Common myeloid progenitor, CD34-positive (primary cell): ENCODE measurements around the gene VWF.

Experiments used
- CTCF ChIA-PET: fragments of 350-600 bp; sonication (Branson Sonifier 250); formaldehyde crosslinking; loops from one replicate; lab custom pipeline; 2021; ENCODE audit warnings: antibody characterized with exemption; lab: Charles Lee
- POLR2A ChIA-PET: fragments of 350-600 bp; sonication (Branson Sonifier 250); formaldehyde crosslinking; loops from one replicate; lab custom pipeline; 2021; ENCODE audit warnings: antibody characterized with exemption; lab: Charles Lee
- DNase-seq, 3 donors: peaks; one replicate each; pipeline versions ENCODE4 v3.0.0 to v3.0.0-alpha.2; 2013
- H3K27ac ChIP-seq, 2 experiments: 1 replicate in 1 of 2; 2 replicates in 1 of 2; pipeline ENCODE4 v1.7.0; 2013; ENCODE audit warnings: inconsistent platforms in 2 of 2, low read length in 2 of 2, mild to moderate bottlenecking in 2 of 2, low read depth in 1 of 2, moderate library complexity in 1 of 2; ENCODE audit not compliant: severe bottlenecking in 2 of 2, insufficient read depth in 1 of 2, poor library complexity in 1 of 2
- H3K27me3 ChIP-seq, 5 experiments: replicated peaks in 2 of 5; 1 replicate in 3 of 5; 2 replicates in 2 of 5; pipeline versions ENCODE4 v1.6.1 to v1.7.0; 2013; ENCODE audit warnings: low read length in 4 of 5, mild to moderate bottlenecking in 2 of 5, moderate library complexity in 2 of 5, inconsistent platforms in 1 of 5; ENCODE audit not compliant: insufficient read depth in 5 of 5, control insufficient read depth in 4 of 5
- H3K36me3 ChIP-seq, 4 experiments: 1 replicate in 2 of 4; 2 replicates in 2 of 4; pipeline versions ENCODE4 v1.6.1 to v1.7.0; 2013; ENCODE audit warnings: low read length in 3 of 4, control low read depth in 1 of 4, mild to moderate bottlenecking in 1 of 4; ENCODE audit not compliant: control insufficient read depth in 4 of 4, insufficient read depth in 4 of 4
- H3K4me1 ChIP-seq, 4 experiments: 1 replicate in 3 of 4; 2 replicates in 1 of 4; pipeline versions ENCODE4 v1.6.1 to v1.7.1; 2013; ENCODE audit warnings: low read length in 3 of 4, mild to moderate bottlenecking in 3 of 4, control low read depth in 1 of 4, inconsistent platforms in 1 of 4, moderate library complexity in 1 of 4; ENCODE audit not compliant: control insufficient read depth in 4 of 4, insufficient read depth in 4 of 4; ENCODE audit errors: control extremely low read depth in 1 of 4
- H3K4me3 ChIP-seq, 7 experiments: 1 replicate in 4 of 7; 2 replicates in 3 of 7; pipeline versions ENCODE4 v1.5.1 to v1.7.0; 2013; ENCODE audit warnings: mild to moderate bottlenecking in 7 of 7, low read length in 6 of 7, moderate library complexity in 6 of 7, inconsistent platforms in 2 of 7, low read depth in 2 of 7, control low read depth in 1 of 7; ENCODE audit not compliant: insufficient read depth in 4 of 7, control insufficient read depth in 1 of 7; ENCODE audit errors: extremely low read depth in 1 of 7
- H3K9me3 ChIP-seq, 5 experiments: 1 replicate in 4 of 5; 2 replicates in 1 of 5; pipeline versions ENCODE4 v1.6.1 to v1.7.1; 2013; ENCODE audit warnings: low read length in 4 of 5, mild to moderate bottlenecking in 2 of 5, inconsistent platforms in 1 of 5, low read depth in 1 of 5, moderate library complexity in 1 of 5; ENCODE audit not compliant: control insufficient read depth in 4 of 5, insufficient read depth in 2 of 5; ENCODE audit errors: control extremely low read depth in 1 of 5
- WGBS: methylation state at CpG from one replicate; pipeline ENCODE4 v1.1.5; 2013; ENCODE audit not compliant: insufficient coverage; 5-methylcytosine and 5-hydroxymethylcytosine counted together

Gene VWF

GRCh38 chr12:6088921-6089747, 35.3 kb downstream of the VWF start:
- no peaks in the 10 kb centered on the region for H3K36me3 ChIP-seq
- H3K4me1 ChIP-seq: peaks cover 0 to 34% (median 21%) of the 10 kb centered on the region in 4 experiments
- ChIA-PET CTCF (interaction anchor here (1.2 to 1.4 kb wide), 2 partner anchors 13 to 52 kb away, joined by 3 to 5 read pairs; no protein-coding TSS in a partner anchor), POLR2A (no interaction called here)
- WGBS: 70% methylated on average over 13 of the region's 15 CpGs
- no peaks in the 10 kb centered on the region for H3K9me3 ChIP-seq
- no peak for DNase-seq
- H3K4me3 ChIP-seq: no peak overlapping the region
- no peaks in the 10 kb centered on the region for H3K27me3 ChIP-seq
- H3K27ac ChIP-seq: no peak overlapping the region

DNA sequence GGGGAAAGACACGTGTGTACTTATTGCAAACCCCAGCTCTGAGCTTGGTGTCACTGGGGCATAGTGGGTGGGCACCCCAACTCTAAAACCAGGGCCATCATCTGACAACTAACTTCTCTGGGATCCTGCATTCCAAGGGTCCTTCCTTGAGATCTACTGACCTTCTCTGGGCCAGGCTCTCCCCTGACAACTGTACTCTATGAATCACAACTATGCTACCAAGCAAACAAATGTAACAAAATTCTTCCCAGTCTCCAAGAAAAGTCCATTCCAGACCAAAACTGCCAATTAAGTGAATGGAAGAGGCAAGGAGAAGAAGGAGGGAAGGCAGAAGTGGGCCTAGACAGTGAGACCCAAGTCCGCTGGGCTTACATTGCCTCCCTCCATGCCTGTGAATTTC, 38.2 kb downstream of the VWF start:
- H3K27me3 ChIP-seq: no peaks in the 10 kb centered on the region
- H3K9me3 ChIP-seq: no peaks in the 10 kb centered on the region
- CTCF ChIA-PET: interaction anchor here (1.0 to 1.4 kb wide), 2 partner anchors 10 to 111 kb away, joined by 4 to 5 read pairs; no protein-coding TSS in a partner anchor
- POLR2A ChIA-PET: no interaction called here
- H3K27ac ChIP-seq: no peak overlapping the region
- H3K4me3 ChIP-seq: no peak overlapping the region
- H3K4me1 ChIP-seq: peaks cover 0 to 30% (median 14%) of the 10 kb centered on the region in 4 experiments
- WGBS: 100% methylated on average over 2 of the region's 2 CpGs
- H3K36me3 ChIP-seq: no peaks in the 10 kb centered on the region
- no peak for DNase-seq

GRCh38 chr12:6085841-6086240, 38.6 kb downstream of the VWF start:
- POLR2A ChIA-PET: no interaction called here
- no peaks in the 10 kb centered on the region for H3K27me3 ChIP-seq
- peaks cover 0 to 28% (median 13%) of the 10 kb centered on the region in 4 experiments for H3K4me1 ChIP-seq
- CTCF ChIA-PET: interaction anchor here (1.0 kb wide), 1 partner anchor 111 kb away, joined by 4 read pairs; no protein-coding TSS in a partner anchor
- no peak for DNase-seq
- H3K27ac ChIP-seq: no peak overlapping the region
- H3K4me3 ChIP-seq: no peak overlapping the region
- no peaks in the 10 kb centered on the region for H3K36me3 ChIP-seq
- no peaks in the 10 kb centered on the region for H3K9me3 ChIP-seq
- 100% methylated on average over 1 of the region's 3 CpGs for WGBS

- Histone ChIP-seq H3K4me1 (peaks cover 0 to 24% (median 11%) of the 10 kb centered on the region in 4 experiments), H3K27me3 (no peaks in the 10 kb centered on the region), H3K9me3 (no peaks in the 10 kb centered on the region), H3K27ac (no peak overlapping the region), H3K4me3 (no peak overlapping the region), H3K36me3 (no peaks in the 10 kb centered on the region)
- POLR2A ChIA-PET: no interaction called here
- no peak for DNase-seq
- WGBS: 100% methylated on average over 6 of the region's 6 CpGs
- CTCF ChIA-PET: interaction anchor here (0.9 to 1.6 kb wide), 5 partner anchors 10 to 156 kb away, joined by 3 to 4 read pairs (median 3); no protein-coding TSS in a partner anchor
These were observed 39.5 kb downstream of the VWF start for GRCh38 chr12:6084969-6085450.

DNA sequence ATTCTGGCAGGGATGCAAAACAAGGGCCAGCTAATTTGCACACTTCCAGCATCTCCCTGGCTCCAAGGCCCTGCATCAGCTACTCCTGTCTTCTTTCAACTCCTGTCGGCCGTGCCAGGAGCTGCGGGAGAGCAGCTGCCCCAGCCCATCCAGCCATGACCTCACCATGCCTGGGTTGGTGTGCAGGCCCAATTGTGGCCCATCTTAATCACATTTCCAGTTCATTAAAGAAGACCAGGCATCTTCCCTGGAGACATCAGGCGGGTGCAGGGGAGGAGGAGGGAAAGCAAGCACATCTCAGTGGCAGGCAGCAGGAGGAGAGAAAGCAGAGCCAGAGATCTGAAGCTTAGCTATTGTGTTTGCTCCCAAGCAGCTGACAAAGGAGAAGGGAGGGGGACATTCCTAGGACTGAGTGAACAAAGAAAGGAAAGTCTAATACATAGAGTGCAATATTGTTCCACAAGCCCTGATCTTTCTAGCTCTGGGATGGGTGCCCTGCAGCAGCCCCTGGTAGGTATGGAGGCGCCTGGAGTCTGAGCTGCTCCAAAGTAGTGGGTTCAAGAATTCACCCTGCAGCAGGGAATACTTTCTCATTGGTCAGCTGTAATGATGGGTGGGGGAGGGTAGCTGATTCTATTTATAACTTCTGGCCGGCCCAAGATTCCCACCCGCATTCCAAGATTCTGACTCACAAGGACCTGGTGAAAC, 40.1 kb downstream of the VWF start:
- Histone ChIP-seq H3K27ac (no peak overlapping the region), H3K4me3 (no peak overlapping the region), H3K36me3 (no peaks in the 10 kb centered on the region), H3K27me3 (no peaks in the 10 kb centered on the region), H3K4me1 (peaks cover 0 to 23% (median 11%) of the 10 kb centered on the region in 4 experiments), H3K9me3 (no peaks in the 10 kb centered on the region)
- ChIA-PET CTCF (interaction anchor here (0.7 to 1.6 kb wide), 7 partner anchors 9 to 202 kb away, joined by 3 to 4 read pairs (median 3); no protein-coding TSS in a partner anchor), POLR2A (no interaction called here)
- no peak for DNase-seq
- WGBS: 98% methylated on average over 6 of the region's 7 CpGs

DNA sequence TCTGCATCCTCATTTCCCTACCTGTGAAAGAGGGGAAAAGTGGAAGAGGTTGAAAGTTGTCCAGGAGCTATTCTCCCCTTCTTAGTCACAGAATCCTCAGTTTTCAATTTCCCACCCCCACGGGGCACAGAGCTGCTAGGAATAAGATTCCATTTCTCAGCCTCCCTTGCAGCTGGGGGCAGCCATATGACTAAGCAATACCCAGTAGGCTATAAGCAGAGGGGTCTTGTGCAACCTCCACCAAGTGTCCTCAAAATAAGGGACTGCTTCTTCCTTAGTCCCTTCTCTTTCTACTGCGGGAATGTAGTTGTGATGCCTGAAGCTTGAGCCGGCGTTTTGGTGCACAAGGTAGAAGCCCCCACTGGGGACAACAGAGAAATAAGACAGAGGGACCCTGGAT, 40.9 kb downstream of the VWF start:
- no peaks in the 10 kb centered on the region for H3K36me3 ChIP-seq
- DNase-seq: no peak
- H3K27ac ChIP-seq: no peak overlapping the region
- ChIA-PET CTCF (interaction anchor here (1.0 to 1.6 kb wide), 5 partner anchors 10 to 158 kb away, joined by 3 read pairs; no protein-coding TSS in a partner anchor), POLR2A (no interaction called here)
- no peaks in the 10 kb centered on the region for H3K27me3 ChIP-seq
- H3K9me3 ChIP-seq: no peaks in the 10 kb centered on the region
- H3K4me3 ChIP-seq: no peak overlapping the region
- H3K4me1 ChIP-seq: peaks cover 0 to 17% (median 7%) of the 10 kb centered on the region in 4 experiments
- WGBS: 100% methylated on average over 2 of the region's 4 CpGs
